Left ventricle myocardium inferior (tissue), 1 donor: Measurements from ENCODE around the gene HRNR. TPM values are rescaled to one million over a fixed set of nuclear protein-coding genes. Genes with fewer than 3 reads are reported as not detected.

Experiments used
- DNase-seq: peaks from one replicate; pipeline ENCODE4 v3.0.0-alpha.2; 2020
- H3K27ac ChIP-seq: fragments of 200-600 bp; replicated peaks from 2 replicates; pipeline ENCODE4 v1.8.0; 2021
- H3K27me3 ChIP-seq: fragments of 200-600 bp; 2 replicates; pipeline ENCODE4 v1.8.0; 2021; ENCODE audit warnings: low read depth
- H3K36me3 ChIP-seq: fragments of 200-600 bp; 2 replicates; pipeline ENCODE4 v1.8.0; 2021
- H3K4me1 ChIP-seq: fragments of 200-600 bp; 2 replicates; pipeline ENCODE4 v1.8.0; 2021
- H3K4me3 ChIP-seq: fragments of 200-600 bp; 2 replicates; pipeline ENCODE4 v1.8.0; 2021; ENCODE audit warnings: mild to moderate bottlenecking, moderate library complexity
- H3K9me3 ChIP-seq: fragments of 200-600 bp; replicated peaks from 2 replicates; pipeline ENCODE4 v1.8.0; 2021
- intact Hi-C: fragments of 100-400 bp; cut with micrococcal nuclease; formaldehyde crosslinking; loops from one replicate; pipeline ENCODE4 v1.11.0; 2022
- total RNA-seq: library from RNA; stranded (reverse); fragmentation: NEBNext Ultra II Directional; extraction: Animal tissue kit (Norgen Biotek cat#: 25700); gene quantifications from one replicate; pipeline ENCODE4 v1.2.1, GENCODE V29; 2021
- TF ChIP-seq, protein P1 (sequence below): fragments of 200-600 bp; IDR thresholded peaks from 2 replicates; pipeline ENCODE4 v1.8.0; 2021; ENCODE audit warnings: antibody characterized with exemption, mild to moderate bottlenecking, borderline replicate concordance
- donor health status: DM: no; HTN: yes; CAD: no; lungs with severe emphysema.

Gene HRNR
- total RNA-seq, 1 donor from 2014 or later: not detected

DNA sequence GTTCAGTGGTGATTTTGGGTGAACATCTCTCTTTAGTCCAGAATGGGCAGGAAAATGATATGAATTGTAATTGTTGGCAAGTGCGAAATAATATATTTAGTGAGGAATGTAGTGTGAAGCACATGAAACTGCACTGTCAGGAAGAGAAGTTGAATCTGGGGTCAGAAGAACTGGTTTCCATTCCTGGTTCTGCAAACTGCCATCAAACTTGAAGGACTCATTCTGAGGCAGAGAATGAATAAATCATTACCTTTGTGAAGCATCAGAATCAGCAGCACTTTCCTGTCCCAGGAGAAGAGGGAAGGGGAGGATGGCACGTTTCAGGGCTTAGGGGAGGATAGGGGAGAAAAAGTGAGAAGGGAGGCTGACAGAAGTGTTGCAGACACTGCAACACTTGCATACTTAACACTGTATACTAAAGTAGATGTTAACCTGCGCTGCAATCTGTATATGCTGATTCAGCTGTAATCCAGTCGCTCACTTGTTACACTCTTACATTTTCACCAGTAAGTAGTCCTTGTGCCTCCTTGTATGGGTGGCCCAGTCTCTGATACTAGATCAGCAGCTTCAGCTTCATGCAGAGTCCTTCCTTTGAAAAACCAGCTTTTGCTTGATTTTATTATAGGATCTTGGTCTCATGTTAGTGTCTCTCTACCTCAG lies 54.5 kb downstream of the HRNR start:
- Histone ChIP-seq H3K4me3 (no peak overlapping the region), H3K4me1 (peaks cover 19% of the 10 kb centered on the region), H3K36me3 (no peaks in the 10 kb centered on the region), H3K9me3 (no peaks in the 10 kb centered on the region), H3K27me3 (no peaks in the 10 kb centered on the region), H3K27ac (no peak overlapping the region)
- TF ChIP-seq, protein P1, sequence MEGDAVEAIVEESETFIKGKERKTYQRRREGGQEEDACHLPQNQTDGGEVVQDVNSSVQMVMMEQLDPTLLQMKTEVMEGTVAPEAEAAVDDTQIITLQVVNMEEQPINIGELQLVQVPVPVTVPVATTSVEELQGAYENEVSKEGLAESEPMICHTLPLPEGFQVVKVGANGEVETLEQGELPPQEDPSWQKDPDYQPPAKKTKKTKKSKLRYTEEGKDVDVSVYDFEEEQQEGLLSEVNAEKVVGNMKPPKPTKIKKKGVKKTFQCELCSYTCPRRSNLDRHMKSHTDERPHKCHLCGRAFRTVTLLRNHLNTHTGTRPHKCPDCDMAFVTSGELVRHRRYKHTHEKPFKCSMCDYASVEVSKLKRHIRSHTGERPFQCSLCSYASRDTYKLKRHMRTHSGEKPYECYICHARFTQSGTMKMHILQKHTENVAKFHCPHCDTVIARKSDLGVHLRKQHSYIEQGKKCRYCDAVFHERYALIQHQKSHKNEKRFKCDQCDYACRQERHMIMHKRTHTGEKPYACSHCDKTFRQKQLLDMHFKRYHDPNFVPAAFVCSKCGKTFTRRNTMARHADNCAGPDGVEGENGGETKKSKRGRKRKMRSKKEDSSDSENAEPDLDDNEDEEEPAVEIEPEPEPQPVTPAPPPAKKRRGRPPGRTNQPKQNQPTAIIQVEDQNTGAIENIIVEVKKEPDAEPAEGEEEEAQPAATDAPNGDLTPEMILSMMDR: no peak
- intact Hi-C loops: no loop called here
- no peak for DNase-seq

DNA sequence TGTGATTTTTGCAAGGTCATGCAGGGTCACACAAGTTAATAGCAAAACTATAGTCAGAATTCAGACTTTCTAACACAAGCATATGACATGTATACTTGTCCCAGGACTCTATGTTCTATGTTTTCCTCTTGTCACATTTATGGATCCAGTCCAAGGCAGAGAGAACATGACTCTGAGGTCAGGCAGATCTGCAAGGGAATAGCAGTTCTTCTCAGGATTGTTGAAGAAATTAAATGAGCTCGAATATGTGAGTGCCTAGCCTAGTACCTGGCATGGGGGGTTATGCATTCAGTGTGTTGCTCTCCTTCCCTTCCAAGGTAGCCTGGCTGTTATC lies 55.5 kb downstream of the HRNR start:
- intact Hi-C loops: no loop called here
- TF ChIP-seq, protein P1: no peak
- no peaks in the 10 kb centered on the region for H3K27me3 ChIP-seq
- H3K4me3 ChIP-seq: no peak overlapping the region
- no peaks in the 10 kb centered on the region for H3K36me3 ChIP-seq
- peak overlapping the region; percentile 55 for H3K27ac ChIP-seq
- H3K4me1 ChIP-seq: peaks cover 19% of the 10 kb centered on the region
- no peak for DNase-seq
- H3K9me3 ChIP-seq: no peaks in the 10 kb centered on the region

DNA sequence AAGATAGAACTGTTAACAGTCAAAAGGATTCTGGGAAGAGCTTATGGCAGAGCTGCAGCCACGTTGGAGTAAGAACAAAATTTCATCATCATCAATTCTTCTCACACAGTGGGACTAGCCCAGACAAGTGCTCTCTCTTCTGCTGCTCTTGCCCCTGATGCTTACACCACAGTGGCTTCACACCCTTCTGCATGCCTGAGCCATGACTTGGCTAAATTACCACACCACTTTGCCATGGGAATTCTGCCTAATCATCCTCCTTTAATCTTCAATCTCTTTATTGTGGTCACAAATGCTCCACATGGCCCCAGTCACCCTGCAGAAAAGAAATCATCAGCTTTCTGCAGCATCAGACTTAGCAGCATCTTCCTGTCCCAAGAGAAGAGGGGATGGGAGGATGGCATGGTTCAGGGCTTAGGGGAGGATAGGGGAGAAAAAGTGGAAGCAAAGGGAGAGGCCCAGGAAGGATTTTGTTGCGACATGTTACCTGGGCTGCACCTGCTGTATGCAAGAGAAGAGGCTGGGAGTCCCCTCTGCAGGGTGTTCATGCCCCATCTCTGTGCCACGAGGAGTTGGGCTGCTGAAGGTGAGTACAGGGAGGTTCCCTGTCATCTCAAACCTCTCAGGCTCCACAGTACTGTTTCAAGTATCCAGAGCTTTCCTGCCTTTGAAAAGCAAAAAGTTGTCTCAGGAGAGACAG lies 56.0 kb downstream of the HRNR start:
- Histone ChIP-seq H3K36me3 (no peaks in the 10 kb centered on the region), H3K27ac (peak overlapping the region; percentile 55), H3K4me3 (no peak overlapping the region), H3K9me3 (no peaks in the 10 kb centered on the region), H3K27me3 (no peaks in the 10 kb centered on the region), H3K4me1 (peaks cover 19% of the 10 kb centered on the region)
- intact Hi-C loops: no loop called here
- no peak for DNase-seq
- TF ChIP-seq, protein P1: no peak

DNA sequence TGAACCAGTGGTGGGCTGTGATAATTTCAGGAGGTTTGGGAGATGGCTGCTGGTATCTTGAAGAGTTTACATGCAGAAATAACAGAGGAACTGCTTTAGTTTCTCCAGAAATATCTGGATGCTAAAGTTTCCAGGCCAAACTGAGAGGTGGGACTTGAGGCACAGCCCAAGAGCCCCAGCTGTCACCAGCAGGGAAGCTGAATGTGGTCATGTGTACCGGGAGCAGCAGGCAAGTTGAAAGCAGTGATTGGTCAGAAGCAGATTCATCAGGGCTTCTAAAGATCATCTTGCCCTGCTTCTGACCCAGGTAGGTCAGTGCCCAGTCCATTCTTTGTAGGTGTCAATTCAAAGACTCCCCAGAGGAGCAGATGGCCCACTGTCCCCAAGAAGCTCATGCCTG lies 57.0 kb downstream of the HRNR start:
- TF ChIP-seq, protein P1: no peak
- Histone ChIP-seq H3K9me3 (no peaks in the 10 kb centered on the region), H3K27me3 (no peaks in the 10 kb centered on the region), H3K27ac (peak overlapping the region; percentile 55), H3K4me3 (no peak overlapping the region), H3K4me1 (peaks cover 19% of the 10 kb centered on the region), H3K36me3 (no peaks in the 10 kb centered on the region)
- intact Hi-C loops: no loop called here
- DNase-seq: no peak

DNA sequence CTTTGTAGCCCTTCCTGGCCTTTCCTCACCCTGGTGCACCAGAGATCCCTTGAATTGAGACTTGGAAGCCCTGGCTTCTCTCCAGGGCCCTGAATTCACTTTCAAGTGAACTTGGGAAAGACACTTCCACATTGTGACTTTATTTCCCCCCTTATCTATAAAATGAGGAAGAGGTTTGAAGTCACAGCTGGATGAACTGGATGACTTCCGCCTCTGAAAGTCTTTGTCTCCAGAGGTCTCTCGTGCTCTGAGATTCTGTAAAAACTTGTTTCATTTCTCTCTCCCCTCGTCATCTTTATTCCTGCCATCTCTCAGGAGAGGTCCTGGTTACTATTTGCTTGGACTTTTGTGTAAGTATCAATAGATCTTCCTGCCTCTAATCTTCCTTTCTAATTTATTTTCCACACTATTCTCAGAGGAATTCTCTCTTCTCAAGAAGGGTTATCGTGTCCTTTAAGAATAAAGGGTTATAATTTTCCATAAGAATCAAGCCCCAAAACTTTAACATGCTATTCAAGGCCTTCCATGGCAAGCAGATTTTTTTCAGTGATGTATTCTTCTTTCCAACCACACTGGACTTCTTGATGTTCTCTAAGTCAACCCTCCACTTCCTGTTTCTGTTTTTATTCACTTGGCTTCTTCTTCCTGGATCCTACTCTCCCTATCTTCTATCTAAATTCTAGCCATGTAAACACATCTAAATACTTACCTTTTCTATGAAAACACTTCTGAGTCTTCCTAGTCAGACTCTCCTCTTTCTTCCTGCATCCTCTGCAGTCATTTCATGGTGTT lies 58.5 kb downstream of the HRNR start:
- Histone ChIP-seq H3K36me3 (no peaks in the 10 kb centered on the region), H3K27ac (peak overlapping the region; percentile 41), H3K4me1 (peaks cover 19% of the 10 kb centered on the region), H3K9me3 (no peaks in the 10 kb centered on the region), H3K27me3 (no peaks in the 10 kb centered on the region), H3K4me3 (no peak overlapping the region)
- intact Hi-C loops: no loop called here
- TF ChIP-seq, protein P1: no peak
- DNase-seq: no peak
